ENCODE results near the gene LAMA1. TPM values are rescaled to one million over a fixed set of nuclear protein-coding genes. Genes with fewer than 3 reads are reported as not detected.

LAMA1 gene
- total RNA-seq, 2 experiments from 2014 or later: not detected

DNA sequence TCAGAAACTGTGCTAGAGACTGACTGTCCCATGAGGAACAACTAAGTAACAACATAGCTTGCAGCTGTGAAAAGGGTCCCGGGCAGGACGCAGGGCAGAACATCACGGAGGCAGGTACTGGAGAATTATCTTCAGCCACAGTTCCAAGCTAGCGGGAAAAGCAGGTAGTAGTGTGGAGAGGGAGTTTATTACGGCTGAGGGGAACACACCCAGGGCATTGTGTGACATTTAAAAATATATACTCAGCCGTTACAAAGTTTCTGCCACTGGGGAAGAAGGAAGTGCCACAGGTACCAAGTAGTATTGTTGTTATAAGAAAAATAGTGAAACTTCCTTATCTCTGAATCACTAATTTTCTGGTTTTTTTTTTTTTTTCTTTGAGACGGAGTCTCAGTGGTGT is 179.6 kb downstream of the LAMA1 start:
- CTCF ChIA-PET: no interaction called here
- no peaks in the 10 kb centered on the region for H3K36me3 Mint-ChIP-seq (ENCODE audit: low read depth)
- ATAC-seq: no peak
- H3K9me3 Mint-ChIP-seq (ENCODE audit: low read depth): no peaks in the 10 kb centered on the region
- DNase-seq: no peak
- H3K27ac Mint-ChIP-seq: no peak overlapping the region
- POLR2A ChIA-PET: no interaction called here
- H3K4me3 Mint-ChIP-seq: no peak overlapping the region
- H3K27me3 Mint-ChIP-seq: peaks cover 13% of the 10 kb centered on the region
- intact Hi-C loops (cut with DNase I, micrococcal nuclease): no loop called here
- no peaks in the 10 kb centered on the region for H3K4me1 Mint-ChIP-seq

DNA sequence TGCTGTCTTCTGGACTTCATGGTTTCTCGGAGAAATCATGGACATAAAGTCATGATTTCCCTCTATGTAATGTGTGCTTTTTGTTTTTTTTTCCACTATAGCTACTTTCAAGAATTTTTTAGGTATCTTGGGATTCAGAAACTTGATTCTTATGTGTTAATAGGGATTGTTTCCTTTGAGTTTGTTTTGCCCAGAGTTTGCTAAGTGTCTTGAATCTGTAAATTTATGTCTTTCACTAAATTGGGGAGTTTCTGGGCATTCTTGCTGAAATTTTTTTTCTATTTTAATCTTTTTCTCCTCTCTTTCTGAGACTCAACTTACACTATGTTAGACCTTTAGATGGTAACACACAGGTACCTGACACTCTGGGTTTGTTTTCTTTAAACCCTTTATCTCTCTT is 182.7 kb downstream of the LAMA1 start:
- ChIA-PET POLR2A (no interaction called here), CTCF (no interaction called here)
- Mint-ChIP-seq H3K36me3 (ENCODE audit: low read depth) (no peaks in the 10 kb centered on the region), H3K27me3 (peaks cover 13% of the 10 kb centered on the region), H3K27ac (no peak overlapping the region), H3K9me3 (ENCODE audit: low read depth) (no peaks in the 10 kb centered on the region), H3K4me3 (no peak overlapping the region), H3K4me1 (no peaks in the 10 kb centered on the region)
- ATAC-seq (no peak), DNase-seq (no peak)
- intact Hi-C loops (cut with DNase I, micrococcal nuclease): no loop called here

DNA sequence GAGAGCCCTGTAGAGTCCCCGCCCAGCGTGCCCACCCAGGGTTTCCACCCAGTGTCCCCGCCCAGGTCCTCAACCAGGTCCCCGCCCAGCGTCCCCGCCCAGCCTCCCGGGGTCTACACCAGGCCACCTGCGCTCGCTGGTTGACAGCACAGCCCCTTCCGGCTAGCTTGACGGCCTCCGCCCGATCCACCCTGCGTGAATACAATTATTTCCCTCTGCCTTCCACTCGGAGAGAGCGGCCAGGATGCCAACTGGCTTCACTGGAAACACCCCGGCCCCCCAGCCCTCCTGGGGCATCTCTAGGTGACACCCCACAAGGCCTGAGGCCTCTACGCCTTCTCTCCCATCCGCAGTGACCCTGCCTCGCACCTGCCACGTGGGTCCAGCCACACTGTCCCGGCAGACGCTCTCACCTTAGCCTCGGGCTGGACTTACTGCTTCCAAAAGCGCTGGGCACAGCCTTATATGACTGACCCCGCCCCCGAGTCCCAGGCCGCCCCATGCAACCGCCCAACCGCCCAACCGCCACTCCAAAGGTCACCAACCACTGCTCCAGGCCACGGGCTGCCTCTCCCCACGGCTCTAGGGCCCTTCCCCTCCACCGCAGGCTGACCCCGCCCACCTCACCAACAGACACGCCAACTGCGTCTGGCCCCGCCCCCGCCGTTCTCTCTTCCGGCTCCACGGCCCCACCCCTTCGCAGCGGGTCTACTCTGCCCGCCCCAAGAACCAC is 188.1 kb downstream of the LAMA1 start:
- POLR2A ChIA-PET: no interaction called here
- no peak overlapping the region for H3K4me3 Mint-ChIP-seq
- ATAC-seq: no peak
- H3K27ac Mint-ChIP-seq: no peak overlapping the region
- no peaks in the 10 kb centered on the region for H3K36me3 Mint-ChIP-seq (ENCODE audit: low read depth)
- CTCF ChIA-PET: no interaction called here
- no peaks in the 10 kb centered on the region for H3K9me3 Mint-ChIP-seq (ENCODE audit: low read depth)
- intact Hi-C loops (cut with DNase I, micrococcal nuclease): no loop called here
- H3K4me1 Mint-ChIP-seq: no peaks in the 10 kb centered on the region
- no peaks in the 10 kb centered on the region for H3K27me3 Mint-ChIP-seq
- no peak for DNase-seq

DNA sequence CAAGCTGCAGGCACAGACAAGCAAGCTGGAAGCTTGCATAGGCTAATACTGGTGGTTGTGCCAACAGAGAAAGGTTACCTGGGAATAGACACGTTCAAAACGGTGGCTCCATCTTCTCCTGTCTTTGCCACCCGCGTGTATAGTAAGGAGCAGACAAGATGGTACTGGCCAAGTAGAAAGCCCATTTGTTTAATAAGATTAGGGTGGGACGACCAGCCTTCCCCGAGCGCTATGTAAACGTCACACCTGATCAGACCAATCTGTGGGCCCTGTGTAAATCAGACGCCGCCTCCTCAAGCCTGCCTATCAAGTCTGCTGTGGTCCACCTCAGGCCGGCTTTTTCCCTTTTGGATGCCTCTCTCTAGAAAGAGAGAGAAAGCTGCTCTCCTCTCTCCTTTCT is 189.2 kb downstream of the LAMA1 start:
- H3K27me3 Mint-ChIP-seq: peaks cover 1% of the 10 kb centered on the region
- no peak overlapping the region for H3K4me3 Mint-ChIP-seq
- no peaks in the 10 kb centered on the region for H3K36me3 Mint-ChIP-seq (ENCODE audit: low read depth)
- ATAC-seq (no peak), DNase-seq (no peak)
- H3K4me1 Mint-ChIP-seq: no peaks in the 10 kb centered on the region
- intact Hi-C loops (cut with DNase I, micrococcal nuclease): no loop called here
- no peak overlapping the region for H3K27ac Mint-ChIP-seq
- no peaks in the 10 kb centered on the region for H3K9me3 Mint-ChIP-seq (ENCODE audit: low read depth)
- POLR2A ChIA-PET: no interaction called here
- CTCF ChIA-PET: no interaction called here

DNA sequence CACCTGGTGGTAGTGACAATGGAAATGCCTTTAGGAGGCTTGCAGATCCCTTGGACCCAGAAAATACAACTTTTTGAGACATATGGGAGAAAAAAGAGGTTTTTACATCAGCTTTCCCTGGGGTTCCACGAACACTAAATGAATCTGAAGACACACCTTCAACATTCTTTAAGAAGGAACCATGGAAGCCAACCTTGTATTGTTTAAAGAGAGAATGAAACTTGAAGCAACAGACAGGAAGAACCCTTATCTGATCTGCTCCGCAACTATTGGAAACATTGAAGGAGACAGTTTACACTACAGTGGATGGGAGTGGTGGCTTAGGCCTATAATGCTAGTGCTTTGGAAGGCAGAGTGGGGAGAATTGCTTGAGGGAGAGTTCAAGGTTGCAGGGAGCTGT is 190.4 kb downstream of the LAMA1 start:
- Mint-ChIP-seq H3K4me1 (no peaks in the 10 kb centered on the region), H3K27me3 (peaks cover 4% of the 10 kb centered on the region), H3K36me3 (ENCODE audit: low read depth) (no peaks in the 10 kb centered on the region), H3K4me3 (no peak overlapping the region), H3K27ac (no peak overlapping the region), H3K9me3 (ENCODE audit: low read depth) (no peaks in the 10 kb centered on the region)
- ATAC-seq: no peak
- DNase-seq: no peak
- ChIA-PET POLR2A (no interaction called here), CTCF (no interaction called here)
- intact Hi-C loops (cut with DNase I, micrococcal nuclease): no loop called here

DNA sequence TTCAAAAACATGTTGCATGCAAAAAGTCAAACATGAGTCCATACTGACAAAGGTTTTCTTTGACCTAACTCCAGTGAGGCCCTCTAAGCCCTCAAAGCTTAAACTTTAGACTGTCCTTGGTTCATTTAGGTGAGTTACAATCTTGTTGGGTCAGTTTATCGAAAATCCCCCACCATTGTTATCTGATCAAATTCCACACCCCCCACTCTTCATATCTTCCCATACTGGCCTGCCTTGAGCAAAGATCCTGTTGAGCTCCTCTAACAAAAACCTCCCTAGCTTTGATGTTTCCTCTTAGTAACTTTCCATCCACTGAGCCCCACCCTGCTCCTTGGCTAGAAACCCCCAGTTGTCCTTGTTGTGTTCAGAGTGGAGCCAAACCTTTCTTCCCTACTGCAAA is 194.4 kb downstream of the LAMA1 start:
- CTCF ChIA-PET: interaction anchor here (0.8 kb wide), 1 partner anchor 254 kb away, joined by 3 read pairs; no protein-coding TSS in a partner anchor
- H3K4me1 Mint-ChIP-seq: no peaks in the 10 kb centered on the region
- H3K9me3 Mint-ChIP-seq (ENCODE audit: low read depth): peaks cover 3% of the 10 kb centered on the region
- H3K4me3 Mint-ChIP-seq: no peak overlapping the region
- no peak overlapping the region for H3K27ac Mint-ChIP-seq
- no peak for DNase-seq
- H3K36me3 Mint-ChIP-seq (ENCODE audit: low read depth): no peaks in the 10 kb centered on the region
- POLR2A ChIA-PET: no interaction called here
- intact Hi-C loops (cut with DNase I, micrococcal nuclease): no loop called here
- ATAC-seq: no peak
- peaks cover 7% of the 10 kb centered on the region for H3K27me3 Mint-ChIP-seq

DNA sequence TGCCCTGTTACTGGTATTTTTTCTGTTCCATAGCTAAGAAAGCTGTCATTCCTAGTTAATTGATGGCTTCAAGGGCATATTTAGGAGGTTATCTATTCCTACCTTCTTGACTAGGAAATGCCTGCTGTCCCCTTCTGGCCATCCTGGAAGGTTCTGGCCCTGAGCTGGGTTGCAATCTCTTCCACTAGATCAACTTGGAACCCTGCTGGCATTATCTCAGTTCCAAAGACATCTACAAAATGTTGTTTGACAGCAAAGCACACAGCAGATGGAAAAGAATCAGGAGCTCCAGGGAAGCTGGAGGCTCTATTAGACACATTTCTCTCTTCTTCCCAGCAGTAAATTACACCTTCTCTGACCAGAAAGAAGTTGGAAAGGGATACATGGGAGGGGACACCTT is 196.0 kb downstream of the LAMA1 start:
- Mint-ChIP-seq H3K9me3 (ENCODE audit: low read depth) (peaks cover 3% of the 10 kb centered on the region), H3K36me3 (ENCODE audit: low read depth) (no peaks in the 10 kb centered on the region), H3K27me3 (peaks cover 8% of the 10 kb centered on the region), H3K4me3 (no peak overlapping the region), H3K27ac (no peak overlapping the region), H3K4me1 (no peaks in the 10 kb centered on the region)
- DNase-seq (no peak), ATAC-seq (no peak)
- intact Hi-C loops (cut with DNase I, micrococcal nuclease): loop anchor here (2.0 kb wide), 2 partner anchors 79 to 255 kb away; no protein-coding TSS in a partner anchor
- ChIA-PET POLR2A (no interaction called here), CTCF (interaction anchor here (0.6 to 1.7 kb wide), 4 partner anchors 10 to 432 kb away, joined by 3 to 5 read pairs (median 3); no protein-coding TSS in a partner anchor)

DNA sequence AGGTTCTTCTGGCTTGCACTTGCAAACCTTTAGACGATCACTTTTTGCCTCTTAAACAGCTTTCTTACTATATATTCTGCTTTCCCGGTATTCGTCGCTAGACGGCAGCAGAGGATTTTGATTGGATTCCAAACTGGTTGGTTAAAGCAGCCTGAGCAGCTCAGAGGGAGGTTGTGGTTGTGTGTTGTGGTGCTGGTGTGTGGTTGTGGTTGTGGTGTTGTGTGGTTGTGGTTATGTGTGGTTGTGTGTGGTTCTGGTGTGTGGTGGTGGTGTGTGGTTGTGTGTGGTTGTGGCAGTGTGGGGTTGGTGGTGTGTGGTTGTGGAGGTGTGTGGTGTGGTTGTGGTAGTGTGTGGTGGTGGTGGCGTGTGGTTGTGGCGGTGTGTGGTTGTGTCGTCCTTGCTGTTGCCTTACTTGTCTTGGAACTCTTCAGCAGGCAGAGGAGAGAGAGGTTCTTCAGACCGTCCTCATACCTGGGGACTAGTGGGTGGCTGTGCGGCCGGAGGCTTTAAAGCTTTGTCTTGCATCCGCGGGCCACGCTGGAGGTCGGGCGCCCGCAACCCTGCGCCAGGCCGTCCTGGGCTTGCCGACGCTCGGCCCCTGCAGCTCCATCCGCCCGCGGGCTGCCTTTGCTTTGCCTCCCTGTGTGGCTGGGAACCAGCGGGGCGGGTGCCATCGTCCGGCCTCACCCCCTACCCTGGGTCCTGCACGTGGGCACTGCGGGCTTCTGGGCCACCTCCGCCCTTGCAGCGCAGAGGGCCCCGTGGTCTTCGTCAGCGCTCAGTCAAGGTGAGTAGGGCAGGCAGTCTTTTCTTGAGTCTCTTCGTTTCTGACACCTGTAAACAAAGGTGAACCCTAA is 197.3 kb downstream of the LAMA1 start:
- ChIA-PET CTCF (interaction anchor here (1.0 to 1.7 kb wide), 6 partner anchors 12 to 257 kb away, joined by 3 to 10 read pairs (median 3); no protein-coding TSS in a partner anchor), POLR2A (no interaction called here)
- Mint-ChIP-seq H3K27me3 (peaks cover 8% of the 10 kb centered on the region), H3K27ac (peak overlapping the region; percentile 53), H3K4me3 (peak overlapping the region; percentile 12), H3K4me1 (no peaks in the 10 kb centered on the region), H3K36me3 (ENCODE audit: low read depth) (no peaks in the 10 kb centered on the region), H3K9me3 (ENCODE audit: low read depth) (peaks cover 3% of the 10 kb centered on the region)
- DNase-seq: peak; percentile 57
- ATAC-seq: no peak
- intact Hi-C loops (cut with DNase I, micrococcal nuclease): loop anchor here (1.0 to 2.0 kb wide), 5 partner anchors 80 to 647 kb away; partner anchors contain the start of gene PTPRM (in 1 of the 2)

DNA sequence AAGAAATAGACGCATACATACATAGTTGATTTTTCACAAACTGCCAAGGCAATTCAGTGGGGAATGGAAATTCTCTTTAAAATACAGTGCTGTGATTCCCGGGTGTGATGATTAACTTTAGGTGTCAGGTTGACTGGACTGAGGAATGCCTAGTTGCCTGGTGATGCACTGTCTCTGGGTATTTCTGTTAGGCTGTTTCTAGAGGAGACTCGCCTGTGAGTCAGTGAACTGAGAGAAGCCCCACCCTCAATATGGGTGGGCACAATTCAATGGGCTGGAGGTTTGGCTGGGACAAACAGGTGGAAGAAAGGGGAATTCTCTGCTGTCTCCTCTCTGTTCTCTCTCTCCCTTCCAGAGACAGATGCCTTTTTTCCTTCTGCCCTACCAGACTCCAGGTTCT is 200.5 kb downstream of the LAMA1 start:
- ATAC-seq: no peak
- ChIA-PET POLR2A (no interaction called here), CTCF (no interaction called here)
- Mint-ChIP-seq H3K27me3 (peaks cover 5% of the 10 kb centered on the region), H3K4me1 (no peaks in the 10 kb centered on the region), H3K27ac (no peak overlapping the region), H3K4me3 (no peak overlapping the region), H3K36me3 (ENCODE audit: low read depth) (no peaks in the 10 kb centered on the region), H3K9me3 (ENCODE audit: low read depth) (peaks cover 3% of the 10 kb centered on the region)
- intact Hi-C loops (cut with DNase I, micrococcal nuclease): no loop called here
- no peak for DNase-seq

DNA sequence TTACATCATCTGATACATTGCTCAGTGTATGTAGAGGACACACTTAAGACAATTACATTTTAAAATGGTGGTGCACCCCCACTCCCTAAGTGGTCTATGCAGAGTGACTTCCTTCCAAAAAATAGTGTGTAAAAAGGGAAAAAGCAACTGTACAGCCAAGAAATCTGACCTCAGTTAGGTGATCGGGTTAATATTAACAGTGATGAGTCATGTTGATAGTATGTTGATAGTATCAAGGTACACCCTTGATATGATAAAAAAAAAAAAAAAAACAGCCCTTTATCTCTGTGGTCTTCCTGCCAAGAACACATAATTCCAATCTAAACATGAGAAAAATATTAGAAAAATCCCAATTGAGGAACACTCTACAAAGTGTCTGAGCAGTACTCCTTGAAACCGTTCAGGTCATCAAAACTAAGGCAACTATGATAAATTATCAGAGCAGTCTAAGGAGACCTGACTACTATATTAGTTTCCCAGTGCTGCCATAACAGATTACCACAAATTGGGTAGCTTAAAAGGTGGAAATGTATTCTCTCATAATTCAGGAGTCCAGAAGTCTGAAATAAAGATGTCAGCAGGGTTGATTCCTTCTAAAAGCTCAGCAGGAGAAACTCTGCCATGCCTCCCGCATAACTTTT is 216.2 kb downstream of the LAMA1 start:
- peaks cover 13% of the 10 kb centered on the region for H3K9me3 Mint-ChIP-seq (ENCODE audit: low read depth)
- CTCF ChIA-PET: no interaction called here

DNA sequence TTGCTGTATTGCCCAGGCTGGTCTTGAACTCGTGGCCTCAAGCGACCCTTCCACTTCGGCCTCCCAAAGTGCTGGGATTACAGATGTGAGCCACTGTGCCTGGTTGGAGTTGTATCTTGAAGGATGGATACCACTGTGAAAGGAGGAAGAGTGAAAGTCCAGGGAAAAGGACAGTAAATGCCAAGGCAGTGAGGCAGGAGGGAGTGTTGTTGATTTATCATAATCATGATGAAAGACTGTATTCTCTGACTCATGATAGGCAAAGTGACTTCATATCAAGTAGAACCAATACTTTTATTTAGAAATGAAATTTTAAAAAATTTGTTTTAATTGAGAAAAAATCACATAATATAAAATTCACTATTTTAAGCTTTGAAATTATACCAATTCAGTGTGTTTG is 225.8 kb downstream of the LAMA1 start:
- Mint-ChIP-seq H3K36me3 (ENCODE audit: low read depth) (no peaks in the 10 kb centered on the region), H3K4me1 (no peaks in the 10 kb centered on the region), H3K27me3 (peaks cover 2% of the 10 kb centered on the region), H3K27ac (no peak overlapping the region), H3K9me3 (ENCODE audit: low read depth) (no peaks in the 10 kb centered on the region), H3K4me3 (no peak overlapping the region)
- DNase-seq (no peak), ATAC-seq (no peak)
- ChIA-PET CTCF (interaction anchor here (1.1 kb wide), 1 partner anchor 35 kb away, joined by 3 read pairs; no protein-coding TSS in a partner anchor), POLR2A (no interaction called here)
- intact Hi-C loops (cut with DNase I, micrococcal nuclease): no loop called here

More for the DNA sequence above, 216.2 kb downstream of the LAMA1 start:
- no peaks in the 10 kb centered on the region for H3K36me3 Mint-ChIP-seq (ENCODE audit: low read depth)
- no peak overlapping the region for H3K4me3 Mint-ChIP-seq
- H3K27ac Mint-ChIP-seq: no peak overlapping the region
- ATAC-seq (no peak), DNase-seq (no peak)
- no peaks in the 10 kb centered on the region for H3K27me3 Mint-ChIP-seq
- no peaks in the 10 kb centered on the region for H3K4me1 Mint-ChIP-seq
- POLR2A ChIA-PET: no interaction called here
- intact Hi-C loops (cut with DNase I, micrococcal nuclease): no loop called here

All from activated CD4-positive, alpha-beta T cell treated with anti-CD3 and anti-CD28 coated beads for 36 hours (primary cell).